OCI-LY1 (cell line): ENCODE measurements around the gene FRMD3.

ENCODE experiments used
- H2AFZ ChIP-seq: fragments of 200-600 bp; sonication (generic), shearing (Covaris generic); 2 replicates; pipeline ENCODE4 v1.6.0; 2014; ENCODE audit warnings: antibody characterized with exemption, mild to moderate bottlenecking, low read length
- H3F3A ChIP-seq: fragments of 200-600 bp; sonication (generic), shearing (Covaris generic); 2 replicates; pipeline ENCODE4 v1.6.0; 2014; ENCODE audit warnings: mild to moderate bottlenecking, antibody characterized with exemption, low read length, moderate library complexity; ENCODE audit not compliant: insufficient read depth
- H3K27ac ChIP-seq: fragments of 200-600 bp; sonication (generic); 2 replicates; pipeline ENCODE4 v1.5.1; 2014; ENCODE audit warnings: low read length, mixed run types, mild to moderate bottlenecking, low read depth; ENCODE audit not compliant: poor library complexity, severe bottlenecking
- H3K27me3 ChIP-seq: fragments of 200-600 bp; sonication (generic); 2 replicates; pipeline ENCODE4 v1.6.0; 2014; ENCODE audit warnings: antibody characterized with exemption, mild to moderate bottlenecking, low read length, moderate library complexity; ENCODE audit not compliant: insufficient read depth
- H3K36me3 ChIP-seq: fragments of 200-600 bp; sonication (generic); 2 replicates; pipeline ENCODE4 v1.6.1; 2014; ENCODE audit warnings: mild to moderate bottlenecking, antibody characterized with exemption, low read length, moderate library complexity, mixed read lengths; ENCODE audit not compliant: insufficient read depth
- H3K4me1 ChIP-seq: fragments of 200-600 bp; sonication (generic); 2 replicates; pipeline ENCODE4 v1.5.1; 2014; ENCODE audit warnings: mild to moderate bottlenecking, low read length, moderate library complexity; ENCODE audit not compliant: insufficient read depth, severe bottlenecking
- H3K4me2 ChIP-seq: fragments of 200-600 bp; sonication (generic), shearing (Covaris generic); 2 replicates; pipeline ENCODE4 v1.6.1; 2014; ENCODE audit warnings: low read length
- H3K4me3 ChIP-seq: fragments of 200-600 bp; sonication (generic); 2 replicates; pipeline ENCODE4 v1.5.1; 2014; ENCODE audit warnings: low read length, low read depth, mild to moderate bottlenecking, mixed read lengths; ENCODE audit not compliant: poor library complexity, severe bottlenecking
- H3K79me2 ChIP-seq: fragments of 200-600 bp; shearing (Covaris generic); 2 replicates; pipeline ENCODE4 v1.6.1; 2016; ENCODE audit warnings: mixed run types, low read length, mixed read lengths; ENCODE audit not compliant: insufficient read depth
- H3K9ac ChIP-seq: fragments of 200-600 bp; sonication (generic), shearing (Covaris generic); 2 replicates; pipeline ENCODE4 v1.6.1; 2014; ENCODE audit warnings: mild to moderate bottlenecking, low read length, mixed read lengths
- H3K9me2 ChIP-seq: fragments of 200-600 bp; sonication (generic), shearing (Covaris generic); 2 replicates; pipeline ENCODE4 v1.6.1; 2014; ENCODE audit warnings: low read depth, mild to moderate bottlenecking, low read length, mixed read lengths
- H3K9me3 ChIP-seq: fragments of 200-600 bp; shearing (Covaris generic); 2 replicates; pipeline ENCODE4 v1.6.1; 2014; ENCODE audit warnings: low read length, mixed read lengths
- H4K20me1 ChIP-seq: fragments of 200-600 bp; sonication (generic), shearing (Covaris generic); 2 replicates; pipeline ENCODE4 v1.6.0; 2016; ENCODE audit warnings: mild to moderate bottlenecking, low read length; ENCODE audit not compliant: insufficient read depth
- EZH2 ChIP-seq: fragments of 200-600 bp; sonication (generic), shearing (Covaris generic); IDR thresholded peaks from 2 replicates; pipeline ENCODE4 v1.8.0; 2017; ENCODE audit warnings: borderline replicate concordance, mixed run types, mild to moderate bottlenecking, antibody characterized with exemption, low read length, moderate library complexity, mixed read lengths
- TF ChIP-seq, protein P1 (sequence below): fragments of 200-600 bp; sonication (generic), shearing (Covaris generic); IDR thresholded peaks from 2 replicates; pipeline ENCODE4 v1.5.1; 2017; ENCODE audit warnings: mild to moderate bottlenecking, antibody characterized with exemption, low read length, moderate library complexity, mixed read lengths

The FRMD3 gene

DNA sequence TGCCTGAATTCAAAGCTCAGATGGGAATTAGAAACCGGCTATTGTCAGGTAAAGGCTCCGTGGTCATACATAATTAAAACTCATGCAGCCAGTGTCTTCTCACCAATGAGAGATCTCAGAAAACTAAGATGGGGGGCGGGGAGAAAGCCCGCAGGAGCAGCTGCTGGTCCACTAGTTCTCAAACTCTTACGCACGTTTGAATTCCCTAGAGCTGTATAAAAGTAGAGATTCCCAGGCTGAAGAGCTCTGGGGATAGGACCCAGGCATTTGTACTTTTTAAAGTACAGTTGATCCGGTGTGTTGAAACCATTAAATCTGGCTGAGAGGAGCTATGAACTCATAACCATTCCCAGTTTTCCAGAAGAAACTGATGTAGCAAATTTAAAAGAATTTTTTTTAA, 68.5 kb downstream of the FRMD3 start:
- Histone ChIP-seq H4K20me1 (no peaks in the 10 kb centered on the region), H3K9me2 (no peaks in the 10 kb centered on the region), H3K9ac (no peak overlapping the region), H3K36me3 (no peaks in the 10 kb centered on the region), H3K79me2 (no peaks in the 10 kb centered on the region), H3K27ac (no peak overlapping the region), H3K4me3 (no peak overlapping the region), H2AFZ (no peak overlapping the region), H3K4me2 (no peak overlapping the region), H3K4me1 (no peaks in the 10 kb centered on the region), H3K9me3 (no peaks in the 10 kb centered on the region), H3F3A (no peaks in the 10 kb centered on the region), H3K27me3 (no peaks in the 10 kb centered on the region)
- no peak for TF ChIP-seq EZH2
- TF ChIP-seq, protein P1, sequence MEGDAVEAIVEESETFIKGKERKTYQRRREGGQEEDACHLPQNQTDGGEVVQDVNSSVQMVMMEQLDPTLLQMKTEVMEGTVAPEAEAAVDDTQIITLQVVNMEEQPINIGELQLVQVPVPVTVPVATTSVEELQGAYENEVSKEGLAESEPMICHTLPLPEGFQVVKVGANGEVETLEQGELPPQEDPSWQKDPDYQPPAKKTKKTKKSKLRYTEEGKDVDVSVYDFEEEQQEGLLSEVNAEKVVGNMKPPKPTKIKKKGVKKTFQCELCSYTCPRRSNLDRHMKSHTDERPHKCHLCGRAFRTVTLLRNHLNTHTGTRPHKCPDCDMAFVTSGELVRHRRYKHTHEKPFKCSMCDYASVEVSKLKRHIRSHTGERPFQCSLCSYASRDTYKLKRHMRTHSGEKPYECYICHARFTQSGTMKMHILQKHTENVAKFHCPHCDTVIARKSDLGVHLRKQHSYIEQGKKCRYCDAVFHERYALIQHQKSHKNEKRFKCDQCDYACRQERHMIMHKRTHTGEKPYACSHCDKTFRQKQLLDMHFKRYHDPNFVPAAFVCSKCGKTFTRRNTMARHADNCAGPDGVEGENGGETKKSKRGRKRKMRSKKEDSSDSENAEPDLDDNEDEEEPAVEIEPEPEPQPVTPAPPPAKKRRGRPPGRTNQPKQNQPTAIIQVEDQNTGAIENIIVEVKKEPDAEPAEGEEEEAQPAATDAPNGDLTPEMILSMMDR, result no peak

DNA sequence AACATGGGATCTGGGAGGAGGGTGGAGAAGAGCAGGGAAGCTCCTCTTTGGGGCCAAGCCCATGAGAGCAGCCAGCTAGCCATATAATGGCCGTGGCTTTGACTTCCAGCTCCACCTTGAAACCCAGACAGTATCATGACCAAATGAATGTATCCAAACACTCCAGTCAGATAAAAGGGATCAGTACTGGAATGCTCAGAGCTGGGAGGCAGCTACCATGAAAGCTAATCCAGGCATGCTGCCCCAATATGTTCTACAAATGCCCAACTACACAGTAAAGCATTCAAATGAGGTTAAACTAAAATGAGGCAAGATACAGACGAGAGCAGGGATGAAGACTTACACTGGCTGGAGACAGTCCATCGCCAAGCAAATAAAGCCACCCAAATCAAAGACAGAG, 69.4 kb downstream of the FRMD3 start:
- H3K79me2 ChIP-seq, result no peaks in the 10 kb centered on the region
- H2AFZ ChIP-seq, result no peak overlapping the region
- H3K27ac ChIP-seq, result no peak overlapping the region
- H3K36me3 ChIP-seq, result no peaks in the 10 kb centered on the region
- no peak overlapping the region for H3K9ac ChIP-seq
- no peak overlapping the region for H3K4me2 ChIP-seq
- no peaks in the 10 kb centered on the region for H3K27me3 ChIP-seq
- no peaks in the 10 kb centered on the region for H3F3A ChIP-seq
- no peaks in the 10 kb centered on the region for H3K9me3 ChIP-seq
- H3K4me3 ChIP-seq, result no peak overlapping the region
- no peaks in the 10 kb centered on the region for H4K20me1 ChIP-seq
- H3K9me2 ChIP-seq, result no peaks in the 10 kb centered on the region
- no peaks in the 10 kb centered on the region for H3K4me1 ChIP-seq
- TF ChIP-seq, protein P1, result no peak
- TF ChIP-seq EZH2, result no peak

DNA sequence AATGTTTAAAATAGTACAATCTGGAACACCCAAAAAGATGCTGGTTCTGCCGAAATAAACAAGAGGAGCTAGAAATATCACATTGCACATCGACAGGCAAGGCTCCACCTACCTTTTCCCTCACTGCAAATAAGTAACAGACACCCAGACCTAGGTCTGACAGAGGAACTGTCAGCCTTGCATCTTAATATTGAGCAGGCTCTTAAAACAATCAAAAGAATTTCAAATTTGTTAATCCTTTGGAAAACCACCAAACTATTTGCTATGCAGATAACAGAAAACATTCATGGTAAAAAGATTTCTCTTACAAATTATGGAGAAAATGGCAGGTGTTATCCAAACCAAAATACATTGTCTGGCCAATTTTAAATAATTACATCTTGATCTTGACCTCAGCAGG, 71.3 kb downstream of the FRMD3 start:
- Histone ChIP-seq H3K79me2 (no peaks in the 10 kb centered on the region), H3K9ac (no peak overlapping the region), H3K4me3 (no peak overlapping the region), H3K9me2 (no peaks in the 10 kb centered on the region), H3K36me3 (no peaks in the 10 kb centered on the region), H4K20me1 (no peaks in the 10 kb centered on the region), H3K4me1 (no peaks in the 10 kb centered on the region), H3K4me2 (no peak overlapping the region), H3F3A (no peaks in the 10 kb centered on the region), H3K27me3 (no peaks in the 10 kb centered on the region), H3K9me3 (no peaks in the 10 kb centered on the region), H3K27ac (no peak overlapping the region), H2AFZ (no peak overlapping the region)
- no peak for TF ChIP-seq EZH2
- TF ChIP-seq, protein P1, result no peak
